ENCODE data around the gene PDLIM3. TPM values are rescaled to one million over a fixed set of nuclear protein-coding genes. Genes with fewer than 3 reads are reported as not detected.

PDLIM3 gene
- total RNA-seq, 1 donor, result 2.2 TPM

GRCh38 chr4:185520119-185520518 lies 15.2 kb downstream of the PDLIM3 start:
- peak; percentile 68 for DNase-seq (ENCODE audit: insufficient read length, low spot score, missing footprints)
- no peaks in the 10 kb centered on the region for H4K20me1 ChIP-seq (ENCODE audit: insufficient read depth, low read length)
- no peaks in the 10 kb centered on the region for H3K27me3 ChIP-seq (ENCODE audit: insufficient read depth, low read length)
- H3K9me3 ChIP-seq (ENCODE audit: low read depth, low read length), result no peaks in the 10 kb centered on the region
- TF ChIP-seq, protein P1, sequence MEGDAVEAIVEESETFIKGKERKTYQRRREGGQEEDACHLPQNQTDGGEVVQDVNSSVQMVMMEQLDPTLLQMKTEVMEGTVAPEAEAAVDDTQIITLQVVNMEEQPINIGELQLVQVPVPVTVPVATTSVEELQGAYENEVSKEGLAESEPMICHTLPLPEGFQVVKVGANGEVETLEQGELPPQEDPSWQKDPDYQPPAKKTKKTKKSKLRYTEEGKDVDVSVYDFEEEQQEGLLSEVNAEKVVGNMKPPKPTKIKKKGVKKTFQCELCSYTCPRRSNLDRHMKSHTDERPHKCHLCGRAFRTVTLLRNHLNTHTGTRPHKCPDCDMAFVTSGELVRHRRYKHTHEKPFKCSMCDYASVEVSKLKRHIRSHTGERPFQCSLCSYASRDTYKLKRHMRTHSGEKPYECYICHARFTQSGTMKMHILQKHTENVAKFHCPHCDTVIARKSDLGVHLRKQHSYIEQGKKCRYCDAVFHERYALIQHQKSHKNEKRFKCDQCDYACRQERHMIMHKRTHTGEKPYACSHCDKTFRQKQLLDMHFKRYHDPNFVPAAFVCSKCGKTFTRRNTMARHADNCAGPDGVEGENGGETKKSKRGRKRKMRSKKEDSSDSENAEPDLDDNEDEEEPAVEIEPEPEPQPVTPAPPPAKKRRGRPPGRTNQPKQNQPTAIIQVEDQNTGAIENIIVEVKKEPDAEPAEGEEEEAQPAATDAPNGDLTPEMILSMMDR (IDR thresholded peaks at IDR 0.05; ENCODE audit: extremely low read depth, low read depth, low read length), result no peak
- no peak overlapping the region for H3K4me3 ChIP-seq (ENCODE audit: insufficient read depth, low read length)
- H3K4me2 ChIP-seq (ENCODE audit: insufficient read depth, low read length), result no peak overlapping the region
- H3K4me1 ChIP-seq (ENCODE audit: insufficient read depth, low read length), result peaks cover 4% of the 10 kb centered on the region
- H3K27ac ChIP-seq (ENCODE audit: low read depth, low read length), result no peak overlapping the region
- no peak overlapping the region for H2AFZ ChIP-seq (ENCODE audit: low read length)
- no peaks in the 10 kb centered on the region for H3K79me2 ChIP-seq (ENCODE audit: insufficient read depth, low read length)
- H3K36me3 ChIP-seq (ENCODE audit: insufficient read depth, low read length), result no peaks in the 10 kb centered on the region

DNA sequence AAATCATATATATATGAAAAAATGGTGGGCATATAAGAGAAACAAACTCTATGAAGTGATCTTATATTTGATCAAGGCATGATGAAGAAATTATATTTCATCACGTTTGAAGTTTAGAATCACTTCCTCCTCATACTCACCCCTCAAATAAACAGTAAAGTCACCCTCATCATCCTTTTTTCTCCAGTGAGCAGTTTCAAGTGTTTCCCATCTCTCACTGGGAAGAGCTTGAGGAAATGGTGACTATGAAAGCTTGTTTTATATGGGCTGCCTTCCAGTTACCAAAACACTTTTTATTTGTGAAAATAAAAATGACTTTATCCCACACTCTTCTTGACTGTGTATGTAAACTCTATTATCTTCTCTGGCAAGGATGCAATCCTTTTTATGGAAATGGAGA lies 16.8 kb downstream of the PDLIM3 start:
- no peak overlapping the region for H3K27ac ChIP-seq (ENCODE audit: low read depth, low read length)
- H3K4me2 ChIP-seq (ENCODE audit: insufficient read depth, low read length), result no peak overlapping the region
- H2AFZ ChIP-seq (ENCODE audit: low read length), result no peak overlapping the region
- no peaks in the 10 kb centered on the region for H3K9me3 ChIP-seq (ENCODE audit: low read depth, low read length)
- H3K79me2 ChIP-seq (ENCODE audit: insufficient read depth, low read length), result no peaks in the 10 kb centered on the region
- H3K36me3 ChIP-seq (ENCODE audit: insufficient read depth, low read length), result no peaks in the 10 kb centered on the region
- H3K27me3 ChIP-seq (ENCODE audit: insufficient read depth, low read length), result no peaks in the 10 kb centered on the region
- no peak overlapping the region for H3K4me3 ChIP-seq (ENCODE audit: insufficient read depth, low read length)
- H3K4me1 ChIP-seq (ENCODE audit: insufficient read depth, low read length), result peaks cover 6% of the 10 kb centered on the region
- H4K20me1 ChIP-seq (ENCODE audit: insufficient read depth, low read length), result no peaks in the 10 kb centered on the region
- TF ChIP-seq, protein P1 (IDR thresholded peaks at IDR 0.05; ENCODE audit: extremely low read depth, low read depth, low read length), result no peak
- no peak for DNase-seq (ENCODE audit: insufficient read length, low spot score, missing footprints)

GRCh38 chr4:185518069-185518468 lies 17.2 kb downstream of the PDLIM3 start:
- no peak overlapping the region for H2AFZ ChIP-seq (ENCODE audit: low read length)
- DNase-seq (ENCODE audit: insufficient read length, low spot score, missing footprints), result no peak
- no peak overlapping the region for H3K4me2 ChIP-seq (ENCODE audit: insufficient read depth, low read length)
- TF ChIP-seq, protein P1 (IDR thresholded peaks at IDR 0.05; ENCODE audit: extremely low read depth, low read depth, low read length), result no peak
- H3K9me3 ChIP-seq (ENCODE audit: low read depth, low read length), result no peaks in the 10 kb centered on the region
- H4K20me1 ChIP-seq (ENCODE audit: insufficient read depth, low read length), result no peaks in the 10 kb centered on the region
- no peak overlapping the region for H3K4me3 ChIP-seq (ENCODE audit: insufficient read depth, low read length)
- H3K79me2 ChIP-seq (ENCODE audit: insufficient read depth, low read length), result no peaks in the 10 kb centered on the region
- peaks cover 10% of the 10 kb centered on the region for H3K4me1 ChIP-seq (ENCODE audit: insufficient read depth, low read length)
- no peaks in the 10 kb centered on the region for H3K36me3 ChIP-seq (ENCODE audit: insufficient read depth, low read length)
- H3K27ac ChIP-seq (ENCODE audit: low read depth, low read length), result no peak overlapping the region
- H3K27me3 ChIP-seq (ENCODE audit: insufficient read depth, low read length), result no peaks in the 10 kb centered on the region

DNA sequence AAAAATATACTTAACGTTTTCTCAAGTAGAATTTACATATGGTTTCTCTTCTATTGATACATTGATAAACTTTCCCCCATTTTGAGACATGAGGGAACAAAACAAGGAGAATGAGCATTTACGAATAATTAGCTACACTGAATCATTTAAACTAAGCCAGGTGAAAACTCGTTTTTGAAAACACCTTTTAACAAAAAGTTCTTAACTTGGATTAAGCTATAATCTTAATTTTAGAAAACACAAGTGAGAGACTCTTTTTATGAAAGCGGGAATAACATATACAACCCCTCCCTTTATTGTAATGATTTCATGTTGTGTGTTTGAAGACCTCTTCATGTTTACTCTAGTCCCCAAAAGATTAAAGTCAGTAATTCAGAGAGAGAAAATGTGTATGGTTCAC lies 20.1 kb downstream of the PDLIM3 start:
- H3K27ac ChIP-seq (ENCODE audit: low read depth, low read length), result no peak overlapping the region
- no peak for DNase-seq (ENCODE audit: insufficient read length, low spot score, missing footprints)
- H4K20me1 ChIP-seq (ENCODE audit: insufficient read depth, low read length), result no peaks in the 10 kb centered on the region
- no peak overlapping the region for H3K4me2 ChIP-seq (ENCODE audit: insufficient read depth, low read length)
- H3K4me3 ChIP-seq (ENCODE audit: insufficient read depth, low read length), result no peak overlapping the region
- H3K36me3 ChIP-seq (ENCODE audit: insufficient read depth, low read length), result no peaks in the 10 kb centered on the region
- no peaks in the 10 kb centered on the region for H3K79me2 ChIP-seq (ENCODE audit: insufficient read depth, low read length)
- H3K9me3 ChIP-seq (ENCODE audit: low read depth, low read length), result no peaks in the 10 kb centered on the region
- H3K4me1 ChIP-seq (ENCODE audit: insufficient read depth, low read length), result peaks cover 19% of the 10 kb centered on the region
- TF ChIP-seq, protein P1 (IDR thresholded peaks at IDR 0.05; ENCODE audit: extremely low read depth, low read depth, low read length), result no peak
- no peaks in the 10 kb centered on the region for H3K27me3 ChIP-seq (ENCODE audit: insufficient read depth, low read length)
- H2AFZ ChIP-seq (ENCODE audit: low read length), result no peak overlapping the region

Data from osteoblast (primary cell).